GM12865 (cell line): ENCODE results near the gene NEU4.

Experiments
- DNase-seq: peaks from one replicate; pipeline ENCODE4 v3.0.0; 2010; ENCODE audit warnings: low read depth
- H3K4me3 ChIP-seq: 2 replicates; pipeline ENCODE4 v1.5.1; 2011; ENCODE audit warnings: mild to moderate bottlenecking, low read depth, low read length, control low read depth
- CTCF ChIP-seq: IDR thresholded peaks from 2 replicates; pipeline ENCODE4 v1.5.1; 2011; ENCODE audit warnings: low read length, control low read depth, low read depth, inconsistent platforms; ENCODE audit not compliant: insufficient read depth; ENCODE audit errors: missing control alignments

The NEU4 gene

GRCh38 chr2:241764275-241765241, 44.4 kb upstream of the NEU4 start:
- no peak for DNase-seq
- TF ChIP-seq CTCF: no peak
- no peak overlapping the region for H3K4me3 ChIP-seq

- no peak overlapping the region for H3K4me3 ChIP-seq
- no peak for TF ChIP-seq CTCF
- no peak for DNase-seq
Measured at GRCh38 chr2:241767464-241768250, 41.3 kb upstream of the NEU4 start.

GRCh38 chr2:241768251-241768711, 40.7 kb upstream of the NEU4 start:
- no peak for TF ChIP-seq CTCF

GRCh38 chr2:241768850-241769249, 40.1 kb upstream of the NEU4 start:
- no peak for TF ChIP-seq CTCF
- no peak overlapping the region for H3K4me3 ChIP-seq
- no peak for DNase-seq

More at GRCh38 chr2:241768251-241768711, 40.7 kb upstream of the NEU4 start:
- no peak for DNase-seq
- no peak overlapping the region for H3K4me3 ChIP-seq

- TF ChIP-seq CTCF: no peak
- no peak overlapping the region for H3K4me3 ChIP-seq
- DNase-seq: no peak
Measured at GRCh38 chr2:241769819-241770184, 39.2 kb upstream of the NEU4 start.

GRCh38 chr2:241770185-241770935, 38.6 kb upstream of the NEU4 start:
- DNase-seq: no peak
- no peak overlapping the region for H3K4me3 ChIP-seq
- TF ChIP-seq CTCF: no peak
